K562 (cell line): ENCODE measurements around the gene MYPN. TPM values are rescaled to one million over a fixed set of nuclear protein-coding genes. Genes with fewer than 3 reads are reported as not detected.

Source experiments
- ATAC-seq: fragments of 200-7000 bp; cut with Tn5 transposase; 3 replicates; pipeline ENCODE4 v1.9.1; 2020; ENCODE audit warnings: moderate library complexity
- BruUV-seq: library from RNA; stranded (reverse); fragments of 400-500 nt; replicated peaks from 2 replicates; lab custom pipeline; 2021; lab: Mats Ljungman, UMichigan
- CTCF ChIA-PET: fragments of 300-600 bp; formaldehyde crosslinking; extraction: SDS; loops from one replicate; lab custom pipeline; 2021; ENCODE audit warnings: low intra/inter-chr PET ratio; lab: Yijun Ruan, JAX
- POLR2A ChIA-PET: fragments of 300-600, 350-650 bp; sonication (Branson Sonifier 250); formaldehyde crosslinking; extraction: SDS; loops from one replicate; lab custom pipeline; 2021; ENCODE audit warnings: antibody characterized with exemption, inconsistent platforms; lab: Yijun Ruan, JAX
- DNase-seq, 4 experiments: peaks; one replicate each; pipeline versions ENCODE4 v3.0.0 to v3.0.0-alpha.2; 2011 to 2018; ENCODE audit warnings: low spot score in 3 of 4, mixed read lengths in 3 of 4; ENCODE audit errors: extremely low read depth in 1 of 4
- FAIRE-seq: peaks from 2 replicates; lab custom pipeline; 2011; peaks lifted over from hg19 to GRCh38; lab: Jason Lieb, UNC
- H2AFZ ChIP-seq: 2 replicates; pipeline ENCODE4 v1.6.0; 2011; ENCODE audit warnings: low read depth, low read length, control low read depth, inconsistent platforms
- H3K27ac ChIP-seq: fragments of 200-600 bp; 3 replicates; pipeline ENCODE4 v1.8.0; 2011; ENCODE audit warnings: low read depth, mild to moderate bottlenecking, control low read depth, inconsistent platforms, low read length, moderate library complexity, mixed read lengths; ENCODE audit errors: extremely low read depth
- H3K27me3 ChIP-seq, 2 experiments: fragments of 300-600 bp in 1 of 2; 2 replicates in 1 of 2; 3 replicates in 1 of 2; pipeline versions ENCODE4 v1.6.0 to v1.8.0; 2011; ENCODE audit warnings: inconsistent platforms in 2 of 2, low read length in 2 of 2, mild to moderate bottlenecking in 1 of 2, mixed read lengths in 1 of 2, moderate library complexity in 1 of 2; ENCODE audit not compliant: control insufficient read depth in 2 of 2, insufficient read depth in 2 of 2
- H3K36me3 ChIP-seq: fragments of 300-600 bp; 3 replicates; pipeline ENCODE4 v1.8.0; 2011; ENCODE audit warnings: mild to moderate bottlenecking, low read length, inconsistent platforms; ENCODE audit not compliant: control insufficient read depth, insufficient read depth
- H3K4me1 ChIP-seq, 2 experiments: fragments of 200-600 bp in 1 of 2; replicated peaks in 1 of 2; 2 replicates in 1 of 2; 3 replicates in 1 of 2; pipeline versions ENCODE4 v1.5.1 to v1.8.0; 2011; ENCODE audit warnings: inconsistent platforms in 2 of 2, low read length in 2 of 2, mild to moderate bottlenecking in 1 of 2, mixed read lengths in 1 of 2, moderate library complexity in 1 of 2; ENCODE audit not compliant: control insufficient read depth in 2 of 2, insufficient read depth in 2 of 2
- H3K4me2 ChIP-seq: 2 replicates; pipeline ENCODE4 v1.6.1; 2011; ENCODE audit warnings: low read length, control low read depth, inconsistent platforms, mixed read lengths; ENCODE audit not compliant: insufficient read depth
- H3K4me3 ChIP-seq: fragments of 200-600 bp; sonication (generic), shearing (Covaris generic); 2 replicates; pipeline ENCODE4 v1.5.1; 2016; ENCODE audit warnings: control low read depth, inconsistent platforms
- H3K79me2 ChIP-seq: fragments of 200-600 bp; 3 replicates; pipeline ENCODE4 v1.8.0; 2011; ENCODE audit warnings: low read length, inconsistent platforms; ENCODE audit not compliant: control insufficient read depth, insufficient read depth
- H3K9ac ChIP-seq, 2 experiments: 2 replicates each; pipeline versions ENCODE4 v1.6.0 to v1.6.1; 2011; ENCODE audit warnings: low read depth in 2 of 2, low read length in 2 of 2, control low read depth in 1 of 2, inconsistent platforms in 1 of 2, mild to moderate bottlenecking in 1 of 2, mixed read lengths in 1 of 2; ENCODE audit not compliant: insufficient read depth in 1 of 2
- H3K9me1 ChIP-seq: one replicate; pipeline ENCODE4 v1.6.0; 2011; ENCODE audit warnings: inconsistent platforms, mild to moderate bottlenecking, low read length, moderate library complexity; ENCODE audit not compliant: control insufficient read depth, insufficient read depth
- H3K9me3 ChIP-seq: replicated peaks from 2 replicates; pipeline ENCODE4 v1.5.1; 2011; ENCODE audit warnings: low read depth, low read length, inconsistent platforms; ENCODE audit not compliant: control insufficient read depth, insufficient read depth
- H4K20me1 ChIP-seq: replicated peaks from 2 replicates; pipeline ENCODE4 v1.6.1; 2011; ENCODE audit warnings: low read length, inconsistent platforms, mixed read lengths; ENCODE audit not compliant: control insufficient read depth, insufficient read depth
- ARID3A ChIP-seq: IDR thresholded peaks from 2 replicates; pipeline ENCODE4 v1.6.1; 2012; ENCODE audit warnings: low read depth, low read length, improper control_type of control experiment, borderline replicate concordance
- BCOR ChIP-seq: fragments of 450-650 bp; IDR thresholded peaks from 2 replicates; pipeline ENCODE4 v1.6.1; 2016
- FIP1L1 ChIP-seq: fragments of 200-400 bp; formaldehyde crosslinking; IDR thresholded peaks from 2 replicates; pipeline ENCODE4 v1.6.1; 2018; ENCODE audit warnings: mild to moderate bottlenecking, low read depth, low read length; ENCODE audit not compliant: poor library complexity, severe bottlenecking
- HNRNPLL ChIP-seq: fragments of 200-400 bp; formaldehyde crosslinking; IDR thresholded peaks from 2 replicates; pipeline ENCODE4 v1.6.1; 2017; ENCODE audit warnings: low read length, low read depth, mild to moderate bottlenecking; ENCODE audit not compliant: poor library complexity, severe bottlenecking
- KDM1A ChIP-seq, 2 experiments: fragments of 450-650 bp; IDR thresholded peaks; 2 replicates each; pipeline ENCODE4 v1.6.1; 2016; ENCODE audit warnings: mild to moderate bottlenecking in 2 of 2
- SMC3 ChIP-seq: conservative IDR thresholded peaks from 2 replicates; pipeline ENCODE4 v1.6.1; 2011; ENCODE audit warnings: low read depth, low read length, improper control_type of control experiment; ENCODE audit not compliant: insufficient read depth
- ZNF280A ChIP-seq: fragments of 450-650 bp; IDR thresholded peaks from 2 replicates; pipeline ENCODE4 v1.6.1; 2018; ENCODE audit warnings: mild to moderate bottlenecking, low read depth; ENCODE audit not compliant: partially characterized antibody
- WGBS: fragments of 100-300 bp; shearing (Covaris generic); methylation state at CpG from one replicate; pipeline ENCODE4 v1.1.6; 2016; ENCODE audit warnings: low coverage, mixed read lengths; ENCODE audit not compliant: insufficient coverage; ENCODE audit errors: missing lambda C conversion rate; 5-methylcytosine and 5-hydroxymethylcytosine counted together
- in situ Hi-C: fragments of 300-500 bp; cut with MboI; formaldehyde crosslinking; loops from 4 replicates; pipeline ENCODE4 v1.15.0; 2018; ENCODE audit warnings: inconsistent platforms, mixed read lengths
- intact Hi-C: fragments of 100-400 bp; cut with micrococcal nuclease; formaldehyde crosslinking; loops from 2 replicates; pipeline ENCODE4 v1.14.2; 2022
- polyA plus RNA-seq, 8 experiments: library from polyadenylated mRNA; depleted of rRNA in 4 of 8; stranded (reverse) in 5 of 8; unstranded in 3 of 8; fragments of >200 nt; fragmentation: Nextera tagmentation in 2 of 8; fragmentation: Illumina TruSeq in 1 of 8; extraction: Ambion mirVana in 2 of 8; extraction: Trizol in 1 of 8; gene quantifications; 2 replicates each; pipeline versions ENCODE4 v1.2.1 to v1.2.3, GENCODE V29; 2011 to 2014; ENCODE audit warnings: inconsistent platforms in 1 of 8, missing spikeins in 1 of 8
- total RNA-seq, 7 experiments: library from RNA; depleted of rRNA in 6 of 7; stranded (reverse); fragments of >200 nt in 6 of 7; fragmentation: Illumina TruSeq in 2 of 7; extraction: Trizol in 2 of 7; gene quantifications; 2 replicates each; pipeline versions ENCODE4 v1.2.1 to v1.2.3, GENCODE V29; 2011 to 2021; ENCODE audit warnings: low replicate concordance in 1 of 7

Gene MYPN
- total and polyA plus RNA-seq, 9 of the 15 experiments (the other 6 are each of a cell fraction or from before 2014, with no cell fraction given) = not detected

- Histone ChIP-seq H3K27me3 (peaks cover 32 to 39% of the 10 kb centered on the region in 2 experiments), H3K79me2 (no peaks in the 10 kb centered on the region), H2AFZ (peak overlapping the region; percentile 54; the same call in 1 of the 2 replicates), H3K9ac (no peak overlapping the region), H3K9me1 (no peaks in the 10 kb centered on the region), H3K4me2 (no peak overlapping the region), H4K20me1 (0 out of 2 replicates have a peak, but pooled peaks cover 3% of the 10 kb centered on the region), H3K9me3 (no peaks in the 10 kb centered on the region), H3K4me1 (no peaks in the 10 kb centered on the region; a peak in 1 of 5 replicates), H3K4me3 (no peak overlapping the region), H3K36me3 (no peaks in the 10 kb centered on the region), H3K27ac (no peak overlapping the region)
- BruUV-seq = no TSS peak
- DNase-seq (peak; percentile 37 to 53 (median 44)), FAIRE-seq (peak; percentile 82), ATAC-seq (peak; percentile 63)
- in situ Hi-C loops = loop anchor here (5.0 to 10.0 kb wide), 2 partner anchors 89 to 682 kb away; no protein-coding TSS in a partner anchor
- 37% methylated on average over 8 of the region's 8 CpGs for WGBS
- ChIA-PET POLR2A (interaction anchor here (0.5 to 1.7 kb wide), 5 partner anchors 9 to 420 kb away, joined by 3 to 9 read pairs (median 3); partner anchors contain the start of genes HNRNPH3 and PBLD), CTCF (interaction anchor here (0.6 to 1.6 kb wide), 6 partner anchors 89 to 684 kb away, joined by 3 to 4 read pairs (median 4); partner anchors contain the start of gene PBLD)
- intact Hi-C loops = loop anchor here (1.0 to 2.0 kb wide), 4 partner anchors 89 to 684 kb away; partner anchors contain the start of genes HNRNPH3 and PBLD
- TF ChIP-seq FIP1L1 (no peak), ZNF280A (no peak), HNRNPLL (no peak), ARID3A (0 out of 2 replicates have a peak, but pooled peaks have one; percentile 21), SMC3 (peak; percentile 51; the same call in 1 of the 2 replicates), KDM1A (IDR thresholded peaks at IDR 0.05) (0 out of 4 replicates have a peak, but pooled peaks of 1 of the 2 experiments have one; percentile 26), BCOR (peak; percentile 12; the same call in 1 of the 2 replicates)
Observed at GRCh38 chr10:68212721-68213352, 103.5 kb downstream of the MYPN start.
